ENCODE data around the gene PLIN5. TPM values are rescaled to one million over a fixed set of nuclear protein-coding genes. Genes with fewer than 3 reads are reported as not detected.

PLIN5 gene
- 3.5 TPM in 1 of 2 replicates, not detected in the other for total RNA-seq (2014; rRNA removed; shearing (Covaris generic))

GRCh38 chr19:4534836-4535658, at the start of gene PLIN5:
PLIN5 (minus strand) TSS chr19:4535224; CDS start chr19:4534074, 1,150 bp downstream.
- DNase-seq (ENCODE audit: low spot score): peak; percentile 85
- in situ Hi-C loops (cut with HindIII; ENCODE audit: low sequenced_read_pairs): no loop called here

GRCh38 chr19:4583961-4584669, 49.1 kb upstream of the PLIN5 start:
- peak; percentile 49 for DNase-seq (ENCODE audit: low spot score)
- in situ Hi-C loops (cut with HindIII; ENCODE audit: low sequenced_read_pairs): no loop called here

GRCh38 chr19:4582980-4583842, 48.2 kb upstream of the PLIN5 start:
- no peak for DNase-seq (ENCODE audit: low spot score)

GRCh38 chr19:4581666-4582553, 46.9 kb upstream of the PLIN5 start:
- DNase-seq (ENCODE audit: low spot score): peak; percentile 66
- in situ Hi-C loops (cut with HindIII; ENCODE audit: low sequenced_read_pairs): no loop called here

More at GRCh38 chr19:4582980-4583842, 48.2 kb upstream of the PLIN5 start:
- in situ Hi-C loops (cut with HindIII; ENCODE audit: low sequenced_read_pairs): no loop called here

- DNase-seq (ENCODE audit: low spot score): no peak
- in situ Hi-C loops (cut with HindIII; ENCODE audit: low sequenced_read_pairs): no loop called here
Observed at GRCh38 chr19:4580961-4581665, 46.1 kb upstream of the PLIN5 start.

GRCh38 chr19:4580021-4580901, 45.2 kb upstream of the PLIN5 start:
- DNase-seq (ENCODE audit: low spot score): no peak
- in situ Hi-C loops (cut with HindIII; ENCODE audit: low sequenced_read_pairs): no loop called here

GRCh38 chr19:4579389-4579788, 44.4 kb upstream of the PLIN5 start:
- in situ Hi-C loops (cut with HindIII; ENCODE audit: low sequenced_read_pairs): no loop called here
- no peak for DNase-seq (ENCODE audit: low spot score)

GRCh38 chr19:4578552-4579248, 43.7 kb upstream of the PLIN5 start:
- no peak for DNase-seq (ENCODE audit: low spot score)
- in situ Hi-C loops (cut with HindIII; ENCODE audit: low sequenced_read_pairs): no loop called here

GRCh38 chr19:4577020-4577782, 42.2 kb upstream of the PLIN5 start:
- DNase-seq (ENCODE audit: low spot score): no peak
- in situ Hi-C loops (cut with HindIII; ENCODE audit: low sequenced_read_pairs): no loop called here

- no peak for DNase-seq (ENCODE audit: low spot score)
- in situ Hi-C loops (cut with HindIII; ENCODE audit: low sequenced_read_pairs): no loop called here
Observed at GRCh38 chr19:4576016-4576933, 41.3 kb upstream of the PLIN5 start.

- DNase-seq (ENCODE audit: low spot score): no peak
- in situ Hi-C loops (cut with HindIII; ENCODE audit: low sequenced_read_pairs): no loop called here
Observed at GRCh38 chr19:4575267-4576015, 40.4 kb upstream of the PLIN5 start.

- in situ Hi-C loops (cut with HindIII; ENCODE audit: low sequenced_read_pairs): no loop called here
- DNase-seq (ENCODE audit: low spot score): no peak
Observed at GRCh38 chr19:4573682-4574081, 38.7 kb upstream of the PLIN5 start.

- DNase-seq (ENCODE audit: low spot score): no peak
- in situ Hi-C loops (cut with HindIII; ENCODE audit: low sequenced_read_pairs): no loop called here
Observed at GRCh38 chr19:4571305-4571917, 36.4 kb upstream of the PLIN5 start.

- in situ Hi-C loops (cut with HindIII; ENCODE audit: low sequenced_read_pairs): no loop called here
- no peak for DNase-seq (ENCODE audit: low spot score)
Observed at GRCh38 chr19:4570916-4571304, 35.9 kb upstream of the PLIN5 start.
